HCT116 (cell line): Measurements from ENCODE around the gene KPNA1. TPM values are rescaled to one million over a fixed set of nuclear protein-coding genes. Genes with fewer than 3 reads are reported as not detected.

Experiments
- ATAC-seq: fragments of 200-7000 bp; cut with Tn5 transposase; 2 replicates; pipeline ENCODE4 v1.9.1; 2020; ENCODE audit warnings: mild to moderate bottlenecking, moderate library complexity
- BruUV-seq: library from RNA; stranded (reverse); fragments of 400-500 nt; replicated peaks from 2 replicates; lab custom pipeline; 2021; lab: Mats Ljungman, UMichigan
- CTCF ChIA-PET: fragments of 300-600 bp; sonication (Branson Sonifier 250); formaldehyde crosslinking; loops from one replicate; lab custom pipeline; 2021; ENCODE audit warnings: antibody characterized with exemption; lab: Charles Lee
- POLR2A ChIA-PET: fragments of 300-600, 350-600 bp; sonication (Branson Sonifier 250); formaldehyde crosslinking; loops from one replicate; lab custom pipeline; 2021; ENCODE audit warnings: antibody characterized with exemption; lab: Charles Lee
- RAD21 ChIA-PET, 2 experiments: fragments of 300-600 bp; sonication (Branson Sonifier 250); formaldehyde crosslinking; loops; one replicate each; lab custom pipeline; 2023; ENCODE audit warnings: low total read pairs in 2 of 2; ENCODE audit not compliant: uncharacterized antibody in 2 of 2, unreplicated experiment in 2 of 2, low non-redundant PET in 1 of 2; lab: Charles Lee
- DNase-seq: peaks from one replicate; pipeline ENCODE4 v3.0.0-alpha.2; 2010; ENCODE audit warnings: low read depth, low spot score
- H2AFZ ChIP-seq: fragments of 200-600 bp; shearing (Covaris generic), sonication (generic); 2 replicates; pipeline ENCODE4 v1.6.1; 2017; ENCODE audit warnings: low read depth, mixed run types, mixed read lengths, antibody characterized with exemption, low read length; ENCODE audit not compliant: poor library complexity, severe bottlenecking
- H3K27ac ChIP-seq: 2 replicates; pipeline ENCODE4 v1.5.1; 2012; ENCODE audit warnings: low read depth, low read length
- H3K27me3 ChIP-seq: fragments of 200-600 bp; sonication (generic); 2 replicates; pipeline ENCODE4 v1.6.1; 2016; ENCODE audit warnings: mixed run types, low read length, mixed read lengths; ENCODE audit not compliant: insufficient read depth
- H3K36me3 ChIP-seq, 2 experiments: fragments of 200-500 bp in 1 of 2; fragments of 200-600 bp in 1 of 2; sonication (Bioruptor generic) in 1 of 2; sonication (generic) in 1 of 2; 2 replicates each; pipeline versions ENCODE4 v1.5.1 to v1.6.1; 2014 to 2016; ENCODE audit warnings: low read length in 2 of 2, inconsistent platforms in 1 of 2, mixed read lengths in 1 of 2, mixed run types in 1 of 2; ENCODE audit not compliant: insufficient read depth in 2 of 2, control insufficient read depth in 1 of 2
- H3K4me1 ChIP-seq, 2 experiments: fragments of 200-600 bp in 1 of 2; sonication (generic) in 1 of 2; 2 replicates each; pipeline versions ENCODE4 v1.5.1 to v1.6.1; 2012 to 2017; ENCODE audit warnings: low read length in 2 of 2, inconsistent platforms in 1 of 2, mild to moderate bottlenecking in 1 of 2, mixed read lengths in 1 of 2, mixed run types in 1 of 2, moderate library complexity in 1 of 2; ENCODE audit not compliant: insufficient read depth in 2 of 2, control insufficient read depth in 1 of 2
- H3K4me2 ChIP-seq: fragments of 200-600 bp; sonication (generic); 2 replicates; pipeline ENCODE4 v1.6.1; 2017; ENCODE audit warnings: mixed run types, low read length, mixed read lengths
- H3K4me3 ChIP-seq, 2 experiments: fragments of 200-600 bp in 1 of 2; sonication (generic) in 1 of 2; replicated peaks in 1 of 2; 2 replicates each; pipeline ENCODE4 v1.5.1; 2011 to 2016; ENCODE audit warnings: low read length in 2 of 2, control low read depth in 1 of 2, low read depth in 1 of 2, mild to moderate bottlenecking in 1 of 2, mixed read lengths in 1 of 2, mixed run types in 1 of 2
- H3K79me2 ChIP-seq: fragments of 200-600 bp; sonication (generic); 2 replicates; pipeline ENCODE4 v1.6.1; 2017; ENCODE audit warnings: mild to moderate bottlenecking, mixed run types, low read length, moderate library complexity, mixed read lengths; ENCODE audit not compliant: insufficient read depth
- H3K9ac ChIP-seq: fragments of 200-600 bp; sonication (generic); 2 replicates; pipeline ENCODE4 v1.6.1; 2016; ENCODE audit warnings: low read length, mixed read lengths
- H3K9me2 ChIP-seq: fragments of 200-600 bp; sonication (generic), shearing (Covaris generic); 2 replicates; pipeline ENCODE4 v1.6.1; 2017; ENCODE audit warnings: mixed run types, mild to moderate bottlenecking, moderate library complexity; ENCODE audit not compliant: insufficient read depth
- H3K9me3 ChIP-seq, 2 experiments: fragments of 200-500 bp in 1 of 2; fragments of 200-600 bp in 1 of 2; sonication (Bioruptor generic) in 1 of 2; sonication (generic) in 1 of 2; 2 replicates each; pipeline ENCODE4 v1.6.1; 2014 to 2017; ENCODE audit warnings: low read length in 2 of 2, mixed read lengths in 2 of 2, inconsistent platforms in 1 of 2, low read depth in 1 of 2, mild to moderate bottlenecking in 1 of 2, mixed run types in 1 of 2, moderate library complexity in 1 of 2; ENCODE audit not compliant: control insufficient read depth in 1 of 2, insufficient read depth in 1 of 2
- H4K20me1 ChIP-seq: fragments of 200-600 bp; sonication (generic), shearing (Covaris generic); 2 replicates; pipeline ENCODE4 v1.6.1; 2017; ENCODE audit warnings: mixed run types, mild to moderate bottlenecking, moderate library complexity; ENCODE audit not compliant: insufficient read depth
- CBX3 ChIP-seq: IDR thresholded peaks from 2 replicates; pipeline ENCODE4 v1.6.1; 2012; ENCODE audit warnings: low read depth
- EGR1 ChIP-seq: IDR thresholded peaks from 2 replicates; pipeline ENCODE4 v1.6.1; 2012; ENCODE audit warnings: low read depth
- EZH2 ChIP-seq: fragments of 200-600 bp; sonication (generic); IDR thresholded peaks from 2 replicates; pipeline ENCODE4 v1.6.1; 2017; ENCODE audit warnings: antibody characterized with exemption, mixed run types
- EZH2phosphoT487 ChIP-seq: fragments of 200-600 bp; IDR thresholded peaks from 2 replicates; pipeline ENCODE4 v1.6.1; 2018; ENCODE audit warnings: antibody characterized with exemption, borderline replicate concordance
- FOSL1 ChIP-seq: IDR thresholded peaks from 2 replicates; pipeline ENCODE4 v1.6.1; 2012; ENCODE audit warnings: low read depth
- JUND ChIP-seq: IDR thresholded peaks from 2 replicates; pipeline ENCODE4 v1.6.1; 2012
- POLR2A ChIP-seq: IDR thresholded peaks from 2 replicates; pipeline ENCODE4 v1.7.0; 2011; ENCODE audit warnings: borderline replicate concordance; ENCODE audit not compliant: insufficient read depth, insufficient read length; ENCODE audit errors: extremely low read depth
- POLR2AphosphoS5 ChIP-seq: IDR thresholded peaks from 2 replicates; pipeline ENCODE4 v1.6.1; 2011; ENCODE audit warnings: mild to moderate bottlenecking, low read depth, low read length, moderate library complexity
- SIN3A ChIP-seq: IDR thresholded peaks from 2 replicates; pipeline ENCODE4 v1.6.1; 2012; ENCODE audit warnings: low read depth
- SRF ChIP-seq: IDR thresholded peaks from 2 replicates; pipeline ENCODE4 v1.6.1; 2012; ENCODE audit warnings: low read depth
- TCF7L2 ChIP-seq: IDR thresholded peaks from 2 replicates; pipeline ENCODE4 v1.7.0; 2011; ENCODE audit warnings: borderline replicate concordance, inconsistent platforms; ENCODE audit not compliant: insufficient read depth, insufficient read length; ENCODE audit errors: extremely low read depth
- ZBTB33 ChIP-seq: IDR thresholded peaks from 2 replicates; pipeline ENCODE4 v1.6.1; 2011; ENCODE audit warnings: mild to moderate bottlenecking, low read length, moderate library complexity; ENCODE audit not compliant: insufficient replicate concordance; ENCODE audit errors: extremely low read depth
- ZFX ChIP-seq: fragments of 450-650 bp; IDR thresholded peaks from 2 replicates; pipeline ENCODE4 v1.6.1; 2017
- intact Hi-C: fragments of 100-400 bp; cut with micrococcal nuclease; formaldehyde crosslinking; loops from 2 replicates; pipeline ENCODE4 v1.10.0; 2022
- total RNA-seq: library from RNA; stranded (reverse); gene quantifications from one replicate; pipeline ENCODE4 v1.2.1, GENCODE V29; 2021; ENCODE audit not compliant: unreplicated experiment
- TF ChIP-seq, protein P1 (sequence below): IDR thresholded peaks from 2 replicates; pipeline ENCODE4 v1.6.1; 2012; ENCODE audit warnings: low read depth
- TF ChIP-seq, protein P2 (sequence below): IDR thresholded peaks from 2 replicates; pipeline ENCODE4 v1.6.1; 2012
- TF ChIP-seq, protein P3 (sequence below): IDR thresholded peaks from 2 replicates; pipeline ENCODE4 v1.6.1; 2012

The KPNA1 gene
- total RNA-seq, 1 experiment from 2014 or later, result 73.4 TPM

DNA sequence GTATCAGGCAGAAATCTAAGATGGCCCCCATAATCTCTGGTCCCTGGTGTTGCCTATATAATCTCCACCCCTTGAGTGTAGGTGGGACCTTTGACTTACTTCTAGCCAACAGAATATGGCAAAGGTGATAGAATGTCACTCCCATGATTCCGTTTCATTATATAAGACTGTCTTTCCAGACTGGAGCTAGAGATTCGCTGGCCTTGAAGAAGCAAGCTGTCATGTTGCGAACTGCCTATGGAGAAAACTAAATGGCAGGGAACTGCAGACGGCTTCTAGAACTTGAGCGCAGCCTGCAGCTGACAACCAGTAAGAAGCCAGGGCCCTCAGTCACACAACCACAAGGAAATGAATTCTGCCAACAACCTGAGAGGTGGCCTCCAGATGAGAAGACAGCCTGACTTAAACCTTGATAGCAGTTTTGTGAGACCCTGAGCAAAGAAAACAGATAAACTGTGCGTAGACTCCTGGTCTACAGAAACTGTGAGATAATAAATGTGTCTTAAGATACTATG is 2.2 kb upstream of the KPNA1 start:
- intact Hi-C loops, result no loop called here
- no peak for DNase-seq
- Histone ChIP-seq H3K27me3 (no peaks in the 10 kb centered on the region), H2AFZ (peak overlapping the region; percentile 38), H3K4me2 (no peak overlapping the region), H3K4me3 (no peak overlapping the region), H3K79me2 (peaks cover 22% of the 10 kb centered on the region), H3K36me3 (no peaks in the 10 kb centered on the region), H3K27ac (no peak overlapping the region), H3K9me3 (no peaks in the 10 kb centered on the region), H3K4me1 (peaks cover 6 to 14% of the 10 kb centered on the region in 2 experiments; a peak in 3 of 4 replicates), H4K20me1 (peaks cover 21% of the 10 kb centered on the region; the same call in 1 of the 2 replicates), H3K9ac (no peak overlapping the region), H3K9me2 (no peaks in the 10 kb centered on the region)
- no peak for TF ChIP-seq TCF7L2
- no peak for TF ChIP-seq SIN3A
- TF ChIP-seq EGR1, result no peak
- TF ChIP-seq, protein P1, sequence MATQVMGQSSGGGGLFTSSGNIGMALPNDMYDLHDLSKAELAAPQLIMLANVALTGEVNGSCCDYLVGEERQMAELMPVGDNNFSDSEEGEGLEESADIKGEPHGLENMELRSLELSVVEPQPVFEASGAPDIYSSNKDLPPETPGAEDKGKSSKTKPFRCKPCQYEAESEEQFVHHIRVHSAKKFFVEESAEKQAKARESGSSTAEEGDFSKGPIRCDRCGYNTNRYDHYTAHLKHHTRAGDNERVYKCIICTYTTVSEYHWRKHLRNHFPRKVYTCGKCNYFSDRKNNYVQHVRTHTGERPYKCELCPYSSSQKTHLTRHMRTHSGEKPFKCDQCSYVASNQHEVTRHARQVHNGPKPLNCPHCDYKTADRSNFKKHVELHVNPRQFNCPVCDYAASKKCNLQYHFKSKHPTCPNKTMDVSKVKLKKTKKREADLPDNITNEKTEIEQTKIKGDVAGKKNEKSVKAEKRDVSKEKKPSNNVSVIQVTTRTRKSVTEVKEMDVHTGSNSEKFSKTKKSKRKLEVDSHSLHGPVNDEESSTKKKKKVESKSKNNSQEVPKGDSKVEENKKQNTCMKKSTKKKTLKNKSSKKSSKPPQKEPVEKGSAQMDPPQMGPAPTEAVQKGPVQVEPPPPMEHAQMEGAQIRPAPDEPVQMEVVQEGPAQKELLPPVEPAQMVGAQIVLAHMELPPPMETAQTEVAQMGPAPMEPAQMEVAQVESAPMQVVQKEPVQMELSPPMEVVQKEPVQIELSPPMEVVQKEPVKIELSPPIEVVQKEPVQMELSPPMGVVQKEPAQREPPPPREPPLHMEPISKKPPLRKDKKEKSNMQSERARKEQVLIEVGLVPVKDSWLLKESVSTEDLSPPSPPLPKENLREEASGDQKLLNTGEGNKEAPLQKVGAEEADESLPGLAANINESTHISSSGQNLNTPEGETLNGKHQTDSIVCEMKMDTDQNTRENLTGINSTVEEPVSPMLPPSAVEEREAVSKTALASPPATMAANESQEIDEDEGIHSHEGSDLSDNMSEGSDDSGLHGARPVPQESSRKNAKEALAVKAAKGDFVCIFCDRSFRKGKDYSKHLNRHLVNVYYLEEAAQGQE, result no peak
- no peak for TF ChIP-seq EZH2
- TF ChIP-seq CBX3, result no peak
- no peak for TF ChIP-seq SRF
- TF ChIP-seq ZFX, result no peak
- TF ChIP-seq EZH2phosphoT487, result no peak
- TF ChIP-seq JUND, result no peak
- TF ChIP-seq, protein P2, sequence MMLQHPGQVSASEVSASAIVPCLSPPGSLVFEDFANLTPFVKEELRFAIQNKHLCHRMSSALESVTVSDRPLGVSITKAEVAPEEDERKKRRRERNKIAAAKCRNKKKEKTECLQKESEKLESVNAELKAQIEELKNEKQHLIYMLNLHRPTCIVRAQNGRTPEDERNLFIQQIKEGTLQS, result no peak
- no peak for TF ChIP-seq POLR2AphosphoS5
- TF ChIP-seq FOSL1, result no peak
- TF ChIP-seq, protein P3, sequence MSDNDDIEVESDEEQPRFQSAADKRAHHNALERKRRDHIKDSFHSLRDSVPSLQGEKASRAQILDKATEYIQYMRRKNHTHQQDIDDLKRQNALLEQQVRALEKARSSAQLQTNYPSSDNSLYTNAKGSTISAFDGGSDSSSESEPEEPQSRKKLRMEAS, result no peak
- TF ChIP-seq ZBTB33, result no peak
- no peak for TF ChIP-seq POLR2A
- ATAC-seq, result no peak
- CTCF ChIA-PET, result no interaction called here
- POLR2A ChIA-PET, result no interaction called here
- no TSS peak for BruUV-seq
- RAD21 ChIA-PET, result no interaction called here
